Stimulated activated naive CD8-positive, alpha-beta T cell treated with anti-CD3 and anti-CD28 coated beads, Interleukin-15, Interleukin-2, amounts not matched to agents 100 ng/mL and 50 ng/mL, for 24 hours (primary cell): ENCODE measurements around the gene RFX2.

ENCODE experiments used
- H3K27ac Mint-ChIP-seq: one replicate; pipeline ENCODE4 v1.8.0; 2021; ENCODE audit warnings: mild to moderate bottlenecking, mixed read lengths
- H3K27me3 Mint-ChIP-seq: one replicate; pipeline ENCODE4 v1.8.0; 2021; ENCODE audit warnings: mixed read lengths
- H3K36me3 Mint-ChIP-seq: one replicate; pipeline ENCODE4 v1.8.0; 2021; ENCODE audit warnings: low read depth, mixed read lengths
- H3K4me1 Mint-ChIP-seq: one replicate; pipeline ENCODE4 v1.8.0; 2021; ENCODE audit warnings: low read depth, mixed read lengths
- H3K4me3 Mint-ChIP-seq: one replicate; pipeline ENCODE4 v1.8.0; 2021; ENCODE audit warnings: mild to moderate bottlenecking, mixed read lengths
- H3K9me3 Mint-ChIP-seq: one replicate; pipeline ENCODE4 v1.8.0; 2021; ENCODE audit warnings: mixed read lengths

RFX2 gene

DNA sequence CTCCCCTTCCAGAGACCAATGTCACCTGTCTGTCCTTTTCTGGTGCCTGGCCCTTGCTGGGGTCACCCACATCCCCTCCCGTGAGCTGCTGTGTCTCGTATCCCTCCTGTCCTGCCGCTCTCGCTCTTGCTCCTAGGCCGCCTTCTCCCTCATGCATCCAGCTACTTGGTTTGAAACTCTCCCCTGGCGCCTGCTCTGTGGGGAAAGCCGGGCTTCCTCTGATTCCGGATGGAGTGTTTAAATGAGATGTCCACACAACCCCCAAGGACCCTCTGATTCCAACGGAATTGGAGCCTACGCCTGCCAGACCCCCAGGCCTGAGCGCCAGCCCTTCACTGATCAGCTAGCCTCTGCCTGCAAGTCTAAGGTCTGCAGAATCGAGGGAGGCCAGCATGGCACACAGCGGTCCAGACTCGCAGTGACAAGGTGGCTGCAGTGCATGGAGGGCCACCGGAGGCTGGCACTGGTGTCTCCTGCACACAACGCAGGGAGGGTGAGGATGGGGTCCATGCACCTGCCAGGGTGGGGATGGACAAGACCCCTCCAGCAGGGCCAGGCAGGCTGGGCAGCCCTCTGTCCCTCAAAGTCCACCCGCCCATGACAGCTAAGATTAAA lies 47.2 kb downstream of the RFX2 start:
- Mint-ChIP-seq H3K36me3 (no peaks in the 10 kb centered on the region), H3K27me3 (no peaks in the 10 kb centered on the region), H3K4me1 (peaks cover 82% of the 10 kb centered on the region), H3K9me3 (no peaks in the 10 kb centered on the region), H3K27ac (peak overlapping the region; percentile 81), H3K4me3 (no peak overlapping the region)

DNA sequence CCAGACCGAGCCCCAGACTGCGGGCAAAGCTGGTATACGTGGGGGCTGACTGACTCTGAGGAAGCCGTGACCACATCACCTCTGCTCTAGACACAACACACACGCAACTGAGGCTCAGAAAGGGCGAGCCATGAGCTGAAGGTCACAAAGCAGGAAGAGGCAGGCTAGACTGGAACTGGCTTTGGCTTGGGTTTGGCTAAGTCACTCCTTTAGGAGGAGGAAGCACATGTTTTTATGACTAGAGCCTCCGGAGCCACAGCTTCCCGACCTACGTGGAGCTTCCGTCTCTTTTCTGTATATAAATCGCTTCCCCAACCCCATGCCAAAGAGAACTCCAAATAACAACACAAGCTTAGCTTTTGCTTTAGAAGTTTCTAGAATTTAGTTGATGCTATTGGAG lies 48.0 kb downstream of the RFX2 start:
- H3K27me3 Mint-ChIP-seq: no peaks in the 10 kb centered on the region
- no peaks in the 10 kb centered on the region for H3K36me3 Mint-ChIP-seq
- no peaks in the 10 kb centered on the region for H3K9me3 Mint-ChIP-seq
- peak overlapping the region; percentile 81 for H3K27ac Mint-ChIP-seq
- H3K4me1 Mint-ChIP-seq: peaks cover 85% of the 10 kb centered on the region
- peak overlapping the region; percentile 42 for H3K4me3 Mint-ChIP-seq

DNA sequence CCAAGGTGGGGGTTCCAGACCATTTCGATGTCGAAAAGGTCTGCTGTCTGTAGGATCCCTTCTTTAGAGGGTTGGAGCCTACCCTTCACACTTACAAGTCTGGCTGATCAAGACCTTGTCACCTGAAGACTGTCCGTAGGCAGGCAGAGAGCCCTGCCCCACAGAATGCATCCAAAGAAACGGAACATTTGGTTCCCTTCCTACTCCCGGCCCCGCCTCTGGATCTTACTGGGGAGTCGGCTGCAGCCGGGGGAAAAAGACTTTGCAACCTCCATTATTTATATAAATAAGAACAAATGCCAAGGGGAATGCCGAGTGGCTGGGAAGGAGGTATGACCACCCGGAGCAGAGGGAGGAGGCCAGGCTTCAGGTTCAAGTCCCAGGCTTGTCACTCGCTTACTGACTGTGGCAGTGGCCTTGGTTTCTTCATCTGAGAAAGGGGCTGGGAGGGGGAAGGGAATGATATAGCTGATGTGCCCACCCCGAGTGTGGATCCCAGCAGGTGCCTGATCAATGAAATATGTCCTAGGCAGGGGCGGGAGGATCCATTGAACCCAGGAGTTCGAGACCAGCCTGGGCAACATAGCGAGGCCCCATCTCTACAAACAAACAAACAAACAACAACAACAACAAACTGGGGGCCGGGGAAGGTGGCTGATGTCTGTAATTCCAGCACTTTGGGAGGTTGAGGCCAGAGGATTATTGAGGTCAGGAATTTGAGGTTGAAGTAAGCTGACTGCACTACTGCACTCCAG lies 48.7 kb downstream of the RFX2 start:
- Mint-ChIP-seq H3K36me3 (no peaks in the 10 kb centered on the region), H3K27me3 (no peaks in the 10 kb centered on the region), H3K4me3 (peak overlapping the region; percentile 42), H3K4me1 (peaks cover 85% of the 10 kb centered on the region), H3K27ac (peak overlapping the region; percentile 81), H3K9me3 (no peaks in the 10 kb centered on the region)

DNA sequence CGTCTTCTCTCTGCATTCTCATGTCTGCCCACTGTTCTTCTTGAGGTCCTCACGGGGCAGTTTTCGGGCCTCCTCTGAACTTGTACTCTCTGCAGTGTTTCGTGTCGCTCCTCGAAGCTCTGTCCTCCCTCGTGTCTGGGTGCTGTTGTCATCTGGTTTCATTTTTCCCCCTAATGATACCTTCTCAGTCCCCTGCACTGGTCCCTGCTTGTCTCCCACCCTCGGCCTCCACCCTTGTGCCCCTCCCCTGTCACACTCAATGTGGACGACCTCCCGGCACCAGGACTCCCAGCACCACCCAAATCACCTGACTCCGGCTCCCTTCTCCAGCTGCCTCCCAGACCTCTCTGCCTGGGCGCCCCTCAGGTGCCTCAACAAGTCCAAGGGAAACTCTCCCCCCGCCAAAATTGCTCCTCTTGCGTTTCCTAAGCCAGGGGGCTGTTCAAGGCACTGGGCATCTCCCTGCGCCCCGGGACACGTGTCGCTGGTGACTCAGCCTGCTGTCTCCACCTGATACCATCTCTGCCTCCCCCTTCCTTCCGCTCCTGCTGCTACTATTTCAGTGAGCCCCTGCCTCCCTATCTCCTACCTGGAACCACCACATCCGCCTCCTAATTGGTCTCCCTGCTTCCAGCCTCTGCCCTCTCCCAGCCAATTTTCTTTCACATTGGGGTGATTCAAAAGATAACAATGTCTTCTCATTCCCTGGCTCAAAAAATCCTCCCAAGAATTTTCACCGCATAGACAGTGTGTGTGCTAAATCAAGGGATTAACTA lies 49.5 kb downstream of the RFX2 start:
- H3K27ac Mint-ChIP-seq: peak overlapping the region; percentile 77
- no peaks in the 10 kb centered on the region for H3K9me3 Mint-ChIP-seq
- H3K4me1 Mint-ChIP-seq: peaks cover 78% of the 10 kb centered on the region
- H3K36me3 Mint-ChIP-seq: no peaks in the 10 kb centered on the region
- H3K4me3 Mint-ChIP-seq: peak overlapping the region; percentile 28
- no peaks in the 10 kb centered on the region for H3K27me3 Mint-ChIP-seq

DNA sequence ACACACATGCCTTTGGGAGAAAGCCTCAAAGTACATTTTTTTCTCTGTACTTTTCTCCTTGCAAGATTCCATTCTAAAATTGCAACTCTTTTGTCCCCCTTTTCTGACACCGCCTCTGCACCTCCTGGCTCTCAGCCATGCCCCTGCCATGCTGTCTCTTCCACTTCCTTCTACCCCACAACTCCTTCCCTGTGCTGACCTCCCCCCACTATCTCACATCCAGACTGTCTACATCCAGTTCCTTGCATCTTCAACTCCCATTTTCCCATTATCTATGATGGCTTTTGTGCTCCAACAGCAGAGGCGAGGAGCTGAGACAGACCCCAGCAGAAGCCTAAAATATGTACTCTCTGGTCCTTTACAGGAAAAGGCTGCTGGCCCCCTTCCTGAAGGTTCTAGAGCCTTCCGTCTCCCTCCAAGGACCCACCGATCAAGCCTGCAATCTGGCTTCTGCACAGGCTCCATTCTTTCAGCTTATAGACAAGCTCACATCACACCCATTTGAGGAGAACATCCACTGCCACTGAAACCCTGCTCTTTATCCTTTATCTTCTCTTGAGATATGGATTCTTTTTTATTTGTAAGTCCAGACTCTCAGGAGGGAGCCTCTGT lies 50.2 kb downstream of the RFX2 start:
- H3K9me3 Mint-ChIP-seq: no peaks in the 10 kb centered on the region
- peak overlapping the region; percentile 28 for H3K4me3 Mint-ChIP-seq
- H3K36me3 Mint-ChIP-seq: no peaks in the 10 kb centered on the region
- H3K27me3 Mint-ChIP-seq: no peaks in the 10 kb centered on the region
- peaks cover 71% of the 10 kb centered on the region for H3K4me1 Mint-ChIP-seq
- H3K27ac Mint-ChIP-seq: peak overlapping the region; percentile 77

DNA sequence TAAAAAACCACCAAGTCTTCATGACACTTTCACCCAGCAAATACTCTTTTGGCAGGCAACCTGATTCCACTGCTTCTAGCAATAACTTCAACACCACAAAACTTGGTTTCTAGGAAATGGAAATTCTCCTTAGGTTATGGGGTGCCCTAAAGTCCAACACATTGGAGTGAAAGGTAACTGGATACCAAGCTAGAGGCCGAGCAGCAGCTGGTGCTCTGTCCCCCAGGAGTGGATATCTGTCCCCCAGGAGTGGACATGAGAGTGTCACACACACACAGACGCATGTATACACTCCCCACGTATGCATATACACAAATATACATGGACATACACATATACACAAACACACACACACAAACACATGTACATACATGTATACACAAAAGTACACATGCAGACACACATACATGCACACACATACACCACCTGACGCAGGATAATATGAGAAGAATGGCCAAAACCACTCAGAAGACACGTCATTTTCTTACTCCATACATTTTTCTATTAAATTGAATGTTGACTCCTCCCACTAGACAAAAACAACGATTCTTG lies 50.8 kb downstream of the RFX2 start:
- Mint-ChIP-seq H3K4me1 (peaks cover 64% of the 10 kb centered on the region), H3K27me3 (no peaks in the 10 kb centered on the region), H3K9me3 (no peaks in the 10 kb centered on the region), H3K4me3 (no peak overlapping the region), H3K27ac (peak overlapping the region; percentile 71), H3K36me3 (no peaks in the 10 kb centered on the region)

DNA sequence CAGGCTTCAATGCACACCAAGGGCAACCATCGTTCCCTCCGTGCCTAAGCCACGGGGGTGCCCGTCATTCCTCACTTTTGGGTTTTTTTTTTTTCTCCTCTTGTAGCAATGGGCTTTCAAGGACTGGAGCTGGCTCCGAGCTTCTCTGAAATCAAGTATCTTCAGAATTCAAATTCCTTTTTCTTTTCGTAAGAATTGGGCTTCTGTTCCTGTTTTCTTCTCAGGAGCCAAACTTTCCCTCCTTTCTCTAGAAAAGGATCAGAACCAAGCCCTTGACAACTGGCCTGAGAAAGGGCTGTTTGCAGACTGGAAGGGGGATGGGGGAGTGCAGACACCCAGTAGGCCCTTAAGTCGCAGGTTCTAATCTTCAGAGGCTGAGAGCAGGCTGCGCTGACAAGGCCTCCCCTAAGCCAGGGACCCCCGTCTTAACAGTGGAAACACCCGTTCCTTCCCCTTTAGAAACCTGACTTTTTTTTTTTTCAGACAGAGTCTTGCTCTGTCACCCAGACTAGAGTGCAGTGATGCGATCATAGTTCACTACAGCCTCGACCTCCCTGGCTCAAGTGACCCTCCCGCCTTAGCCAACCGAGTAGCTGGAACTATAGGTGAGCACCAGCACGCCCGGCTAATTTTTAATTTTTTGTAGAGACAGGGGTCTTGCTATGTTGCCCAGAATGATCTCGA lies 51.6 kb downstream of the RFX2 start:
- peaks cover 56% of the 10 kb centered on the region for H3K4me1 Mint-ChIP-seq

DNA sequence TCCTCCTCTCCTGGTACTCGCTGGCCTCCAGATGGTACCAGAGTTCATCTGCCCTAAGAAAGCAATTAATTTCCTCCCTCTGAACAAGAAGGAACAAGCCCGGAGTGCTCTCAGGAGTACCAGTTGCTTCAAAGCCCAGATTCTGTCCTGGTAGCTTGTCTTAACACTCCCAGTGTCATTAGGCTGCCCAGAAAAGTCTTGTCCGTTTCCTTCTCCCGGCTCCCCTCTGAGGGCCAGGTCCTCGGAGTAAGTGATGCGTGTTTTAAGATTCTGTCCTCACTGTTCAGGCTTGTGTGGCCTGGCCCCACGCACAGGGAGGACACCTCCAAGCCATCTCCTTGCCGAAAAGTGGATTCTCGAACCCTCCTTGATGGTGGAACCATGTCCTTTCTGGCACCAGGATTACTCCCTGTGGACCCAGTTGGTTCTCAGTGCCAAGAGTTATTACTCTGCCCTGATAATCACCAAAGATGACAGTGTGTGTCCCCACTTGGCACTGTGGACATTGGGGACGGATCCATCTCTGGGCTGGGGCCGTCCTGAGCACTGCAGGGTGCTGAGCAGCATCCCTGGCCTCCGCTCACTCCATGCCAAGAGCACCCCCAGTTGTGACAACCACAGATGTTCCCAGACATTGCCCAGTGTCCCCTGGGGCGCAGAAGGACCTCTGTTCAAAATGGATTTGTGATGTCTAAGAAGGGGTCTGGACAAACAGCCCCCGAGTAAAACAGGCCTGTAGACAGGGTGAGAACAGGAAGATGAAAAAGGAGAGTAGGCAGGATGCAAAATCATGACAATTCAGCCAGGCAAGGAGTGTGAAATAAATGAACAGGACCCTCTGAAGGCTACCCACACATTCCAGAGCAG lies 52.4 kb downstream of the RFX2 start:
- H3K4me3 Mint-ChIP-seq: no peak overlapping the region
- peaks cover 53% of the 10 kb centered on the region for H3K4me1 Mint-ChIP-seq
- no peaks in the 10 kb centered on the region for H3K36me3 Mint-ChIP-seq
- H3K27ac Mint-ChIP-seq: peak overlapping the region; percentile 81
- H3K9me3 Mint-ChIP-seq: no peaks in the 10 kb centered on the region
- H3K27me3 Mint-ChIP-seq: no peaks in the 10 kb centered on the region

More for the DNA sequence above, 51.6 kb downstream of the RFX2 start:
- Mint-ChIP-seq H3K36me3 (no peaks in the 10 kb centered on the region), H3K27ac (no peak overlapping the region), H3K27me3 (no peaks in the 10 kb centered on the region), H3K4me3 (no peak overlapping the region), H3K9me3 (no peaks in the 10 kb centered on the region)

DNA sequence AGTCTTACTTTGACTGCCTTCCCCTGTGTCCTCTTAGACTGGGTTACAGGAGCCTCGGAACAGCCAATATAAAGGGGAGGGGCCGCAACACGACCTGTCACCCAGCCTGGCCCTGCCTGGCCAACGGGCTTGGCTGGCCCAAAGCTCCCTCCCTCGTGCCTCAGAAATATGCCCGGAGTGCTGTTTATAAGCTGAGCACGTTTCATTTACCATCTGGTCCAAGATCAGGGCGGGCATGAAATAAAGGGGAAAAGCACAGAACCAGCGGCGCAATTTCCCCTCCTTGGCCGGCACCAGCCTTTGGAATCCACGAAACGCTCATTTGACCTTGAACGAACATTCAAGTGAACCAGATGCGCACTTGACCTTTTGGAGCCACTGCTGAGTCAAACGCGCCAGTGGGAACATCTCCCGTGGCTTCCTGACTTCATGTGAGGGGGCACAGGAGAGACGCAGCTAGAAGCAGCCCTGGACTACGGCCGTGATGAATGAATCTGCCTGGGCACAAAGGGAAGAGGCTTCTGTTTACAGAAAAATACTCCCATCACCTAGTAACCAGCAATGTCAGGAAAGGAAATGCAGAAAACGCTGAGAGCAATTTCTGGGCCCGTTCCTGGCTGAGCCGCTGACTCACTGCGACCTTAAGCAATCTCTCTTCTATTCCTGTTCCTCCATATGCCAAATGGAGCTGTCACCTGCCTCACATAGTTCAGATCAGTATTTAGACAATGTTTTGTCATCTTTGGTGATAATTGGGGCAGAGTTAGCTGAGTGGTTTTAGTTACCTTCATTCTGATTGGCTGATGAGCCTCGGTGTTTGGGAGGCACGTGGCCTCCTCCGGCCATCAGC lies 53.3 kb downstream of the RFX2 start:
- Mint-ChIP-seq H3K4me3 (no peak overlapping the region), H3K36me3 (no peaks in the 10 kb centered on the region), H3K4me1 (peaks cover 44% of the 10 kb centered on the region), H3K27ac (peak overlapping the region; percentile 81), H3K27me3 (no peaks in the 10 kb centered on the region), H3K9me3 (no peaks in the 10 kb centered on the region)

DNA sequence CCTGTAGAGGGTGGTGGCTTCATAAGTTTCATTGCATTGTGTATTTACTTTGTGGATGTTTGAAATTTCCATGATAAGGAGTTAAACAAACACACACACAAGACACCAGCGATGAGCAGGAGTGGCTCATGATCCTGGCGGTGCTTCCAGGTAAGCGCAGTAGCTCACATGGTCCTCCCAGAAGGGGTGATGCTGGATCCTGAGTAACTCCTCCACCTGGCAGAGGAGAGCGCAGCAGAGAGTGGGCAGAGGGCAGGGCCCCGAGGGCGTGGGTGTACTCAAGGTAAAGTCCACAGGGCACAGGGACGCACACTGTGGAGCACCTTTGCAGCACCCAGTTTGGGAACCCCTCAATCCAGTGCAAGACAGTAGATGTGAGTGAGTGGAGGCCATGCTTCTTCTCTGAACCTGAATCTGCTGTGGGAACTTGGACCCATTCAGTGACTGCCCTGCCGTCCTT lies 54.0 kb downstream of the RFX2 start:
- Mint-ChIP-seq H3K36me3 (no peaks in the 10 kb centered on the region), H3K4me3 (no peak overlapping the region), H3K27me3 (no peaks in the 10 kb centered on the region), H3K4me1 (peaks cover 37% of the 10 kb centered on the region), H3K9me3 (no peaks in the 10 kb centered on the region), H3K27ac (no peak overlapping the region)

DNA sequence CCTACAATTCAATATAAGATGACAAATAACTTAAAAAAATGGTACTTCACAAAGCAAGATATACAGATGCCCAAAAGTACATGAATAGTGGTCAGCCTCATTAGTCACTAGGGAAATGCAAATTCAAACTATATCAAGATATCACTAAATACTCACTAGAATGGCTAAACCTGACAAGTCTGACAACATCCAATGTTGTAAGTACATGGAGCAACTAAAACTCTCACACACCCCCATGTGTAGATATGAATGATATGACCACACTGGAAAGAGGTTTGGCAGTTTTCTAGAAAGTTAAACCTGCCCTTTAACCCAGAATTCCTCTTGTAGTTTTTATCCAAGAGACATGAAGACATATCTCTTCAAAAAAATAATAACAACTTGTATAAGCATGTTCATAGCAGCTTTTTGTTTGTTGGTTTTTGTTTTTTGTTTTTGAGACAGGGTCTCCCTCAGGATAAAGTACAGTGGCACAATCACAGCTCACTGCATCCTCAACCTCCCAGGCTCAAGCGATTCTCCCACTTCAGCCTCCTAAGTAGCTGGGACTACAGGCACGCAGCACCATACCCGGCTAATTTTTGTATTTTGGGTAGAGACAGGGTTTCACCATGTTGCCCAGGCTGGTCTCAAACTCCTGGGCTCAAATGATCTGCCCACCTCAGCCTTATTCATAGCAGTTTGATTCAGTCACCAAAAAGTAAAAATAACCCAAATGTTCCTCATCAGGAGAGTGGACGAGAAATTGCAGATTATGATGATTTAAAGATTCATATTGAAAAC lies 55.1 kb downstream of the RFX2 start:
- H3K36me3 Mint-ChIP-seq: no peaks in the 10 kb centered on the region
- H3K4me1 Mint-ChIP-seq: peaks cover 30% of the 10 kb centered on the region
- peak overlapping the region; percentile 5 for H3K27ac Mint-ChIP-seq
- no peaks in the 10 kb centered on the region for H3K27me3 Mint-ChIP-seq
- no peak overlapping the region for H3K4me3 Mint-ChIP-seq
- no peaks in the 10 kb centered on the region for H3K9me3 Mint-ChIP-seq

DNA sequence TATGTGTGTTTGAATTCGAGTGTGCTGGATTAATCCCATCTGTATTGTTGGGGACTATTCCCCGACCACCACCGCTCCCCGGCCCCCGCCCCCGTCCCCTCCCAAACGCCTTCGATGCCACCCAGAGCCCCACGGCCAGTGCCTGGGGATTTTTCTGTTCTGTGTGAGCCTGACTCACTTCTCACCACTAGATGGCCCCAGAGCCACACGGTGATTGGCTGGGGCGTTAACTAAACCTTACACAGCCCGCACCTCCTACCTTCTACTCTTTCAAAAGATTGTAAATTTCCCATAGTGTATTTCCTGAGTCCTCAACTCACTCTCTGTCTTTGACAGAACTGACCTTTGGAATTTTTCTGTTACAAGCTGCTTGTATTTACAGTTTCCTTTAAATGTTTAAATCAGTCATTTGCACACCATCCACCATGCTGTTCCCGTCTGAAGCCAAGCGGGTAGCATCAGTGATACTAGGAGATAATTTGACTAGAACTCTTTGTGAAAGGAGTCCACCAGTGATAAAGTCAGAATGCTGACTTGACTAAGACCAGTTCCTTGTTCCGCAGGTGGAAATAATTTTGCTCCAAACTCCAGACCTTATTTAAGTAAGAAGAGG lies 61.4 kb downstream of the RFX2 start:
- no peaks in the 10 kb centered on the region for H3K36me3 Mint-ChIP-seq
- no peaks in the 10 kb centered on the region for H3K27me3 Mint-ChIP-seq
- H3K4me1 Mint-ChIP-seq: peaks cover 8% of the 10 kb centered on the region
- no peak overlapping the region for H3K4me3 Mint-ChIP-seq
- no peak overlapping the region for H3K27ac Mint-ChIP-seq
- no peaks in the 10 kb centered on the region for H3K9me3 Mint-ChIP-seq
